A673 (cell line): Measurements from ENCODE around the gene IPMK.

Experiments used
- CTCF ChIP-seq: fragments of 300-800, 200-600 bp; sonication (generic); conservative IDR thresholded peaks from 2 replicates; pipeline ENCODE4 v1.5.1; 2017; ENCODE audit warnings: low read depth, mild to moderate bottlenecking, antibody characterized with exemption, low read length, moderate library complexity, mixed read lengths
- EZH2 ChIP-seq: fragments of 200-600 bp; sonication (generic); IDR thresholded peaks from 2 replicates; pipeline ENCODE4 v1.6.1; 2017; ENCODE audit warnings: borderline replicate concordance, low read depth, mild to moderate bottlenecking, mixed read lengths, antibody characterized with exemption, low read length; ENCODE audit not compliant: poor library complexity, severe bottlenecking

GRCh38 chr10:58241346-58241745 is 26.3 kb downstream of the IPMK start:
- TF ChIP-seq CTCF: no peak
- TF ChIP-seq EZH2: no peak
